Ishikawa (cell line): ENCODE data around the gene FAM120A.

Source experiments
- CEBPB ChIP-seq: IDR thresholded peaks from 2 replicates; pipeline ENCODE4 v1.6.1; 2012
- EGR1 ChIP-seq: IDR thresholded peaks from 2 replicates; pipeline ENCODE4 v1.6.1; 2012
- EP300 ChIP-seq: IDR thresholded peaks from 2 replicates; pipeline ENCODE4 v1.6.1; 2012; ENCODE audit warnings: borderline replicate concordance
- FOXM1 ChIP-seq: IDR thresholded peaks from 2 replicates; pipeline ENCODE4 v1.6.1; 2012; ENCODE audit warnings: low read depth, borderline replicate concordance
- MAX ChIP-seq: IDR thresholded peaks from 2 replicates; pipeline ENCODE4 v1.6.1; 2012
- RAD21 ChIP-seq: IDR thresholded peaks from 2 replicates; pipeline ENCODE4 v1.6.1; 2012; ENCODE audit warnings: low read depth
- REST ChIP-seq: IDR thresholded peaks from 2 replicates; pipeline ENCODE4 v1.6.1; 2012; ENCODE audit warnings: low read depth, mild to moderate bottlenecking
- TAF1 ChIP-seq: IDR thresholded peaks from 2 replicates; pipeline ENCODE4 v1.6.1; 2012; ENCODE audit warnings: low read depth, mild to moderate bottlenecking
- TCF12 ChIP-seq: IDR thresholded peaks from 2 replicates; pipeline ENCODE4 v1.6.1; 2012; ENCODE audit warnings: low read depth
- TEAD4 ChIP-seq: IDR thresholded peaks from 2 replicates; pipeline ENCODE4 v1.6.1; 2012
- YY1 ChIP-seq: IDR thresholded peaks from 2 replicates; pipeline ENCODE4 v1.6.1; 2012; ENCODE audit warnings: low read depth

- TF ChIP-seq RAD21 (no peak), CEBPB (no peak), TCF12 (no peak), EP300 (no peak), TAF1 (no peak), TEAD4 (no peak), EGR1 (no peak), REST (no peak), YY1 (no peak), MAX (no peak), FOXM1 (no peak)
Observed at GRCh38 chr9:93541581-93542349, 90.3 kb downstream of the FAM120A start.
